Immature natural killer cell (primary cell): Measurements from ENCODE around the gene SMOC2. TPM values are rescaled to one million over a fixed set of nuclear protein-coding genes. Genes with fewer than 3 reads are reported as not detected.

Experiments used
- DNase-seq, 3 donors: peaks; one replicate each; pipeline ENCODE4 v3.0.0; 2022; ENCODE audit warnings: mixed read lengths in 1 of 3
- H3K27ac Mint-ChIP-seq, 6 donors: one replicate each; pipeline ENCODE4 v1.8.0; 2020; ENCODE audit warnings: mixed read lengths in 6 of 6, mild to moderate bottlenecking in 5 of 6, inconsistent platforms in 4 of 6, moderate library complexity in 3 of 6
- H3K27me3 Mint-ChIP-seq, 3 donors: one replicate each; pipeline ENCODE4 v1.8.0; 2020 to 2021; ENCODE audit warnings: low read depth in 3 of 3, mild to moderate bottlenecking in 3 of 3, mixed read lengths in 3 of 3, moderate library complexity in 3 of 3, inconsistent platforms in 1 of 3
- H3K36me3 Mint-ChIP-seq, 3 donors: one replicate each; pipeline ENCODE4 v1.8.0; 2020; ENCODE audit warnings: mixed read lengths in 3 of 3, inconsistent platforms in 2 of 3, mild to moderate bottlenecking in 2 of 3
- H3K4me1 Mint-ChIP-seq, 2 donors: one replicate each; pipeline ENCODE4 v1.8.0; 2020; ENCODE audit warnings: inconsistent platforms in 2 of 2, mild to moderate bottlenecking in 2 of 2, mixed read lengths in 2 of 2, moderate library complexity in 1 of 2
- H3K4me3 Mint-ChIP-seq, 5 donors: one replicate each; pipeline ENCODE4 v1.8.0; 2020; ENCODE audit warnings: mild to moderate bottlenecking in 5 of 5, mixed read lengths in 5 of 5, inconsistent platforms in 3 of 5, moderate library complexity in 3 of 5
- H3K9me3 Mint-ChIP-seq, 6 donors: one replicate each; pipeline ENCODE4 v1.8.0; 2020; ENCODE audit warnings: mild to moderate bottlenecking in 6 of 6, mixed read lengths in 6 of 6, inconsistent platforms in 4 of 6, moderate library complexity in 3 of 6
- polyA plus RNA-seq, 3 donors: library from polyadenylated mRNA; unstranded; fragments of 300-500 nt; fragmentation: Illumina TruSeq; gene quantifications; one replicate each; pipeline ENCODE4 v1.2.3, GENCODE V29; 2021

The SMOC2 gene
- polyA plus RNA-seq, 3 donors from 2014 or later: not detected

DNA sequence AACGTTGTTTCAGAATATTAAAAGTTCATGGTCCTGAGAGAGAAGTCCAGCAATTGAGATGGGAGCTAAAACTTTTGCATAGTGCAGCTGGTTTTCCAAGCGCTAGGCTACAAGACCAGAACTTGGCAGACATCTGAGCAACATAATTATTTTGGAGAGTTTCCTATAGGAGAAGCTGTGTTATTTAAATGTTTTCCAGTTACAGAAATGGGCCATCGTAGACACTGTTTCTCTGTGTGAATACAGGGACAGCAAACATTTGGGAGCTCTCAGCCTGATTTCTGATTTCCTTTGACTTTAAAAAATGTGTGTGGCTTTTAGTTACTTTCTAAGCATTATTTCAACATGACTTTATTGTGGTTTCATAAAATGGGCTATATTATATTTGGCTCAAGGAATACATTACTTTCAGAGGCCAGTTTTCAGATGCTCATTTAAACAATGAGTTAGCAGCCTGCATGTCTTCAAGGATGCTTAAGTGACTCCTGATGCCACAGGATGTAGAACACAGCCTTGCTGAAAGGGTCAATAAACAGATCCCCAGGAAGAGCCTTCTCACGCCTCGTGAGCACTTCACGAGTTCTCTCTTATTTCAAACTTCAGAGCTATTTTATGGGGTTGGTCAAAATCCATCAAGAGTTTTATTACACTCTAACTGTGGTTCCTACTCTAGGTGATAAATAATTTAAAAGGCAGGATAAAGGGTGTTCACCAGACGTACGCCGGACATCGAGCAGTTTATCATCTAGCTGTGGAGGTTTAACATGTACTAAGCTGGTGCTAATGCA lies 193.8 kb downstream of the SMOC2 start:
- peak overlapping the region in 1 of 6 donors; percentile 23 for H3K27ac Mint-ChIP-seq
- DNase-seq: no peak
- peaks cover 0 to 3% (median 0%) of the 10 kb centered on the region in 6 donors for H3K9me3 Mint-ChIP-seq
- no peak overlapping the region for H3K4me3 Mint-ChIP-seq
- H3K27me3 Mint-ChIP-seq: peaks cover 6 to 11% (median 7%) of the 10 kb centered on the region in 3 donors
- no peaks in the 10 kb centered on the region for H3K36me3 Mint-ChIP-seq
- H3K4me1 Mint-ChIP-seq: peaks cover 13 to 17% of the 10 kb centered on the region in 2 donors

DNA sequence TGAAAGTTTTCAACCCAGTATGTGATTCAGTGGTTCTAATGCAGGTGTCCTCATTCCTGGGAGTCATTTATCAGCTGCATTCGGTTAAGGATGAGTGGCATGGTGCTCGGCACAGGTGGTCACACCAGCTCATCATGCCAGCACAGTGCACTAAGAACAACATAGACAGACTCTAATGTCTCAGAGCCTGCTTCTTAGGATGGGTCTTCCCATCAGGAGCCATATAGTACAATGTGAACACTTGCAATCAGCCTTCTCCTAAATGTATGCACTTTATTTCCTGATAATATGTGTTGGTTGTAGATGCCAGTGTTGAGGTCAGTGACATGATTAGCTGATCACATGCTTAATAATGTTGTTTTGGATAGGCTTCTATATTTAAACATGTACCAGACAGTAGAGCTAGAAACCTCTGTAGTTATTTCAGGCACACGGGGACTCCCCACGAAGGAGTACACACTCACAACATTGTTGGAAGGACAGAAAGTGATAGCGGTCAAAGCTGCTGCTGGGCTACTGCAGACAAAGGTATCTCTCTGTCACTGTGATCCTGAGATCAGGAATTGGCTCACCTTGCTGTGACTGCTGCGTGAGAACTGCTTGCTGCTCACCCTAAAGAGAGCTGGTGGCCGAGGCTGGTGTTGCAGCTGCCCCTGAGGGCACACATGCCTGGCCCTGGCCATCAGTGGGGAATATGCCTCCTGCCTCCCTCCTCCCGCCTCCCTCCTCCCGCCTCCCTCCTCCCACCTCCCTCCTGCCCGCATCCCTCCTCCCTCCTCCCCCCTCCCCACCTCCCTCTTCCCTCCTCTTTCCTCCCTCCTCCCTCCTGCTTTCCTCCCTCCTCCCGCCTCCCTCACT lies 195.4 kb downstream of the SMOC2 start:
- peaks cover 13 to 17% of the 10 kb centered on the region in 2 donors for H3K4me1 Mint-ChIP-seq
- H3K27ac Mint-ChIP-seq: peak overlapping the region in 1 of 6 donors; percentile 24
- peaks cover 6 to 14% (median 7%) of the 10 kb centered on the region in 3 donors for H3K27me3 Mint-ChIP-seq
- H3K9me3 Mint-ChIP-seq: peaks cover 0 to 3% (median 0%) of the 10 kb centered on the region in 6 donors
- no peak overlapping the region for H3K4me3 Mint-ChIP-seq
- H3K36me3 Mint-ChIP-seq: no peaks in the 10 kb centered on the region
- no peak for DNase-seq

DNA sequence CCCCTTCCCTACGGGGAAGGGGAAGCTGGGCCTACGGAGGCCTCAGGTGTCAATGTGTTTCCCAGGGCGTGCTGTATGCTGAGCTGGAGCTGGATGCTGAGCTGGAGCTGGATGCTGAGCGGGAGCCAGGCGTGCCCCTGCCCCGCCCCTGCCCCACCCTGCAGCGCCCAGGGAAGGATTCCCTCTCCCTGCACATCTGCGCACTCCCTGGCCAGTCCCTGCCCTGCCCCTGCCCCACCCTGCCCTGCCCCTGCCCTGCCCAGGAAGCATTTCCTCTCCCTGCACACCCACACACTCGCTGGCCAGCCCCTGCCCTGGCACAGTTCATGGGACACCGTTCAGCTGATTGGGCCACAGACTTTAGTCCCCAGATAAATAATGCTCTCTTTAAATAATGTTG lies 196.8 kb downstream of the SMOC2 start:
- H3K9me3 Mint-ChIP-seq: peaks cover 0 to 3% (median 0%) of the 10 kb centered on the region in 6 donors
- peaks cover 13 to 17% of the 10 kb centered on the region in 2 donors for H3K4me1 Mint-ChIP-seq

DNA sequence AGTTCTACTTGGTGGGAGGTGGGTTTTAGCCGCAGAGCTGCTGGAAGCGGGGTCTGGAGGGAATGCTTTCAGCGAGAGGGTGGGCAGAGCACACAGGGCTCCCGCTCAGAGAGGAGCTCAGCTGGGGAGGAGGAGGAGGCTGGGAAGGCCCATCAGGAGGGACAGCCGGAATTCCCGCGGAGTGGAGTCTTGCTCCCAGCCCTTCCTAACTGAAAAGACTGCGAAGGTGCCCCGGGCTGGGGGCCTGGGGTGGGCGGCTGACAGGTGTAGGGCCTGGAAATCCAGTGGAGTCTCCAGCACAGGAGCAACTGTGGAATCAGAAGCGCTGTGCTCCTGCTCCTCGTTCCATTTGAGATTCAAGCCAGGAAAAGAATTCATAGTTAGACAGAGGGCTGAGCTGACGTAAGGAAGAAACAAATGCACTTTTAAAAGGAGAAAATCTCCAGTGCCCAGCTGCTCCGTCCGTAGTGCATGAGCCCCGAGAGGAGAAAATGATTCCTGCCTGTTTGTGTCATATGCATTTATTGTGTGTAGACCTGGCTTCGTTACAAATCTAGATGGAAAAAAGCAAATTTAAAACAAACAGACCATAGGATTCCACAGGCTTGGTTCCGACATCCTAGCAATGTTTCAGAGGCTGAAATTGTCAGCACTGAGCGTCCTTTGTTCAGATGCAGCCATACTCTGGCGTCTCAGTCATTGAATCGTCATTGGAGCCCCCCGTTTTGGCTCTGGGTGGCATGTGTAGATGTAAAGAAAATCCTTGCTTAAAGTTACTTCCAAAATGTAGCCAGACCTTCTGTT lies 197.7 kb downstream of the SMOC2 start:
- H3K4me1 Mint-ChIP-seq: peaks cover 13 to 17% of the 10 kb centered on the region in 2 donors
- peaks cover 2 to 16% (median 3%) of the 10 kb centered on the region in 3 donors for H3K27me3 Mint-ChIP-seq
- H3K4me3 Mint-ChIP-seq: no peak overlapping the region
- DNase-seq: no peak
- H3K9me3 Mint-ChIP-seq: peaks cover 0 to 3% (median 0%) of the 10 kb centered on the region in 6 donors
- no peaks in the 10 kb centered on the region for H3K36me3 Mint-ChIP-seq
- H3K27ac Mint-ChIP-seq: peak overlapping the region in 2 of 6 donors; percentile 1 to 31

More for the DNA sequence above, 196.8 kb downstream of the SMOC2 start:
- Mint-ChIP-seq H3K27ac (peak overlapping the region in 1 of 6 donors; percentile 24), H3K27me3 (peaks cover 2 to 14% (median 7%) of the 10 kb centered on the region in 3 donors), H3K4me3 (no peak overlapping the region), H3K36me3 (no peaks in the 10 kb centered on the region)
- DNase-seq: no peak

DNA sequence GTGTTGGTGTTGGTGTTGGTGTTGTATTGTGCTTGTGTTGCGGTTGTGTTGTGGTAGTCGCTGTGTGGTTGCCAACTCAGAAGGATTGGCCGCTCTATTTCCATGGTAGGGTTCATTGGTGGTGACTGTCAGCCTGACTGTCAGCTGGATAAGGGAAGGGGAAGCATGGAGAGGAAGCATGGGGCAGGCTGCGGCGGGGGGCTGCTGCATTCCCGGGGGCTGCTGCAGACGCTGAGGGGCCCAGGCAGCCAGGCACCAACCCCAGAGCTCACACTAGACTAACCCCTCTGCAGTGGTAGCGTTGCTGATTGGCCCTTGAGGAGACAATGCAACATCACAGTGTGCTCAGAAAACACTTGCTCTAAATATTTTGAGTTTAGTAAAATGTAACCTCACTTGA lies 199.2 kb downstream of the SMOC2 start:
- Mint-ChIP-seq H3K36me3 (no peaks in the 10 kb centered on the region), H3K9me3 (no peaks in the 10 kb centered on the region), H3K27ac (no peak overlapping the region), H3K4me1 (peaks cover 13 to 17% of the 10 kb centered on the region in 2 donors), H3K27me3 (peaks cover 2 to 12% (median 3%) of the 10 kb centered on the region in 3 donors), H3K4me3 (no peak overlapping the region)
- no peak for DNase-seq

DNA sequence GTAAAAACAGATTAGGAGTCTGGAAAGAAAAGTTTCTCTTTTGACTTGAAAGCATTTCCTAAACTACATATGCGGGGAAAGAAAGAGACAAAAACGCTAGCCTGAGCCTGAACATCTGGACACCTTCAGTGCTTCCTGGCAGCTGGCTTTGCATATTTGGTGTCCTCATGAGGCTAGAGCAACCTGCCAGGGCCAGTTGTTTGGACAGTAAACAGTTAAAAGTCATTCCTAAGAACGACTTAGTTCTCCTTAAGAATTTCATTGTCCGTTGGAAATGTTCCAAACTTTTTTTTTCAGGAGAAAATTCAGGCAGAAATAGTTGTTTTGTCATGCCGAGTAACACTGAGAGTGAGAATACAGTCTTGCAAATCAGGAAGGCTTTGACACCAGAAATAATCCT lies 199.8 kb downstream of the SMOC2 start:
- H3K36me3 Mint-ChIP-seq: no peaks in the 10 kb centered on the region
- H3K27ac Mint-ChIP-seq: no peak overlapping the region
- H3K4me3 Mint-ChIP-seq: no peak overlapping the region
- peaks cover 2 to 14% (median 3%) of the 10 kb centered on the region in 3 donors for H3K27me3 Mint-ChIP-seq
- DNase-seq: no peak
- H3K4me1 Mint-ChIP-seq: peaks cover 13 to 17% of the 10 kb centered on the region in 2 donors
- H3K9me3 Mint-ChIP-seq: no peaks in the 10 kb centered on the region

DNA sequence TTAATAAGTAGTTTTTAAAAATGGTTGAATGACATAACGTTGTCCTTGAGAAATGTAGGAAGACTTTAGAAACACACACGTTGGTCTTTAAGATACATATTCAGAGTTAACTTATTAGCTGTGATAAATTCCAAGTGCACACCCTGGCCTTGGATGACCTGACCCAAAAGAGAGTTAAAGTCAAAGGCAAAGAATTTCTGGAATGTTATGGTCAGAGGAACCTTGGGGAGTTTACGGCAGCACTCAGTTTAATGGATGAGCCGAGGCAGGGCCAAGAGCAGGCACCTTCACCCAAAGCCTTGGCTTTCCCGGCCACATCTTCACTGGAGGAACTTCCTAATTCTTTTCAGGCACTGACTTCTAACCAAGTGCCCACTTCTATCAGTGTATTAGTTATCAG lies 200.5 kb downstream of the SMOC2 start:
- peaks cover 9 to 12% of the 10 kb centered on the region in 2 donors for H3K4me1 Mint-ChIP-seq
- no peak overlapping the region for H3K4me3 Mint-ChIP-seq
- H3K27me3 Mint-ChIP-seq: peaks cover 2 to 14% (median 3%) of the 10 kb centered on the region in 3 donors
- no peaks in the 10 kb centered on the region for H3K36me3 Mint-ChIP-seq
- H3K9me3 Mint-ChIP-seq: no peaks in the 10 kb centered on the region
- H3K27ac Mint-ChIP-seq: no peak overlapping the region
- DNase-seq: no peak

DNA sequence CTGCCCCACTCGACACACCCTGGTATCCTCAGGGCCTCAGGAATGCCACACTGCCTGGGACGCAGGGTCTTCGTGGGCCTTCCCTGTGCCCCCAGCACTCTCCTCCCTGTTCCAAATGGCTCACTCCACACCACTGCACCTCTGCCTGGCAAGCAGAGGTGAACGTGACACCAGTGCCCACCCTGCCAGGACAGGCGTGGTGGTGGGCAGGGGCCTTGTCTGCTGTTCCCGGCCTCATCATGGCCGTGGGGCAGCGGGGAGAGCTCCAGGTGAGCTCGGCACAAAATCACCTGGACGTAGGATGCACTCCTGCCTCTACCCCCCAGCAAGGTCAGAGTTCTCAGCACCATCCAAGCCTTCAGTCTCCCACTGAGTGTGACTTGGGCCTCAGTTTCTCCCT lies 202.4 kb downstream of the SMOC2 start:
- Mint-ChIP-seq H3K9me3 (no peaks in the 10 kb centered on the region), H3K4me1 (no peaks in the 10 kb centered on the region), H3K4me3 (no peak overlapping the region), H3K27me3 (peaks cover 0 to 9% (median 2%) of the 10 kb centered on the region in 3 donors), H3K27ac (no peak overlapping the region), H3K36me3 (no peaks in the 10 kb centered on the region)
- DNase-seq: no peak

DNA sequence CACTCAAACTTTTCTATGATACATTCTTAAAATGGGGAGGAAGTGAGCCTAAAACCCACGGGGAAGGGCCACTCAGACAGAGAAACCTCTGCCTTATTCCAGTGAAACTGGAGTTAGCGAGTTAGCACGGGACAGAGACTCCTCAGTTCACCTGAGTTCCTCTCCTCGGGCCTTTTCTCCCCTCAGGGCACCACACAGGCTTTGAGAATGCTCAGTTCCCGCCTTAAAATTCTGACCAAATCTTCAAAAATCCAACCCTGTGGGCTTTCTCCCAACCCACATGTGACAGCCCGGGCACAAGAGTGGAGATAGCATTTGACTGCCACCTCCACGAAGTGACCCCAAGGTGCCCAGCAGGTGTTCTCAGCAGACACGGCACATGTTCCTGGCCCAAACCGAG lies 204.3 kb downstream of the SMOC2 start:
- DNase-seq: no peak

DNA sequence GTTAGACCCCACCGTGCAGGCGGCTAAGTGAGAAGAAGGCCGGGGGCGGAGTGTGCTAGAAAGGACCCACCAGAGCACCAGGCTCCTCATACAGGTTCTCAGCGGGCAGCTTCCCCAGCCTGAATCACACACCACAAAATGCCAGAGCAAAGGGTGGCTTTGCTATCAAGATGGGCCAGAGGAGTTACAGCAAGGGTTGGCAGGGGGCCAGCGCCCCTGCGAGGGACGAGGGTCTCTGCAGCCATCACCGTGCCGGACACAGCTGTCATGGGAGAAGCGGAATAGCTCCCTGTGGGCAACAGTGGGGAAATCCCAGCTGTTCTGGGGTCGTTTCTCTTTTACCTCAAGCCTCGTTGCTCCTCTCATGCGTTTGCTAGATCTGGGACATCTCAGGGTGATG lies 206.3 kb downstream of the SMOC2 start:
- Mint-ChIP-seq H3K36me3 (no peaks in the 10 kb centered on the region), H3K27ac (no peak overlapping the region), H3K27me3 (peaks cover 0 to 9% (median 6%) of the 10 kb centered on the region in 3 donors), H3K9me3 (no peaks in the 10 kb centered on the region), H3K4me1 (no peaks in the 10 kb centered on the region), H3K4me3 (no peak overlapping the region)
- DNase-seq: no peak

More for the DNA sequence above, 204.3 kb downstream of the SMOC2 start:
- no peaks in the 10 kb centered on the region for H3K9me3 Mint-ChIP-seq
- H3K4me3 Mint-ChIP-seq: no peak overlapping the region
- peaks cover 0 to 9% (median 7%) of the 10 kb centered on the region in 3 donors for H3K27me3 Mint-ChIP-seq
- H3K36me3 Mint-ChIP-seq: no peaks in the 10 kb centered on the region
- no peak overlapping the region for H3K27ac Mint-ChIP-seq
- no peaks in the 10 kb centered on the region for H3K4me1 Mint-ChIP-seq

DNA sequence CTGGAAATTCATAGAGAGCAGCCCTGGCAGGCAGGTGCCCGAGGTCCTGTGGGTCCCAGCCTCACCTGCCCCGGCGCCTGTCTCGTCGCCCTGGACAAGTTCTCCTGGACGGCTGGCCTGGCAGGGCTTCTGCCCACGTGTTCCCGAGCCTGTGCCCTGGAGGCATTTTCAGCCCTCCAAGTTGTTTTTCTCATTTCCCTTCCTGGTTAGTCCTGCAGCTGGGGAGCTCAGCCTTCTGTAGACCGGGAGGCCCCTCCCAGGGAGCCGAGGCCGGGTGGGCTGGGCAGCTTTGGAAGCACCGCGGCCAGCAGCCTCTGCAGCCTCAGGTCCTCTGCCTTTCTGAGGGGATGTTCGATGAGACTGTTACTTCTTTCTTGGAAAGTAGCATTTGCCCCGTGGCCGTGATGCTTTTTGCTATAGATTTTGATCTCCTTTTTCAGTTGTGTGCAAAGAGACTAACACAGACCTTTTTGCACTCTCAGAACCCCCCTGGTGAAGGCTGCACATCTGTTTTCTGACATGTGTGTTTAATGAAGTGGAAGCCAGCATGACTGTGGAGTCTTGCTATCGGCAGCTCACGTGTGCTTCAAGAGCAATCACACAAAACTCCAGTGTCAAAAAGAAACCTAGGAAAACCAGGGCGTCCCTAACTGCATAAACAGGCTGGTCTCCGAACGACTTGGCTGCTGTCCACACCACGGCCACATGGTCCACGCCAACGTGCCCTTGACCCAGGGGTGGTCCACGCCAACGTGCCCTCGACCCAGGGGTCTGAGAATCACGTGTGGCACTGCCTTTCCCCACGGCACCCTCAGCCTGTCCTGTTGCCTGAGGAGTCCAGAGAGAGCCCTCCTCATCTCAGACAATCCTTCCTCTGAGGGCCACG lies 207.5 kb downstream of the SMOC2 start:
- no peak overlapping the region for H3K27ac Mint-ChIP-seq
- DNase-seq: no peak
- H3K36me3 Mint-ChIP-seq: no peaks in the 10 kb centered on the region
- no peaks in the 10 kb centered on the region for H3K9me3 Mint-ChIP-seq
- peaks cover 0 to 7% (median 6%) of the 10 kb centered on the region in 3 donors for H3K27me3 Mint-ChIP-seq
- H3K4me3 Mint-ChIP-seq: no peak overlapping the region
- H3K4me1 Mint-ChIP-seq: no peaks in the 10 kb centered on the region

DNA sequence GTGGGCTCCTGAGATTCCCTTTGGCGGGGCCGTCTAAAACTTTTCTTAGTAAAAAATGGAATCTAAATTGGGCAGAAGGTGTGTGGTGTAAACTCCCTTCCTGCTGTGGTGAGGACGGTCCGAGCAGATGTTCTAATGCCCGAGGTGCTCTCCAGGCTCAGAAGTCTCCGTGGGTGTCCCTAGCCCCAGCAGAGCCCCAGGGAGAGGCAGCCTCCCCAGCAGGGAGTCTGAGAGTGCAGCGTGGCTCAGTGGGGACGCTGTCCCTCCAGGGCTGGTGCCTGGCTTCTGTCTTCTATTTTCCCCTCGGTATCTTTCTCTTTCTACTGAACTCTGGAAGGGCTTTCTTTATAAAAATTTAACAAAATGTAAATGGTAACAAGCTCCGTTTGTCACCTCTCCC lies 208.2 kb downstream of the SMOC2 start:
- H3K4me3 Mint-ChIP-seq: no peak overlapping the region
- H3K27me3 Mint-ChIP-seq: peaks cover 0 to 6% (median 5%) of the 10 kb centered on the region in 3 donors
- no peak for DNase-seq
- H3K27ac Mint-ChIP-seq: no peak overlapping the region
- H3K9me3 Mint-ChIP-seq: no peaks in the 10 kb centered on the region
- H3K36me3 Mint-ChIP-seq: no peaks in the 10 kb centered on the region
- H3K4me1 Mint-ChIP-seq: no peaks in the 10 kb centered on the region
